IPS-18c (cell line): ENCODE data around the gene TMEM215.

Source experiments
- H3K4me3 ChIP-seq: 2 replicates; pipeline ENCODE4 v1.7.0; 2013; ENCODE audit warnings: low read depth, mild to moderate bottlenecking, low read length, moderate library complexity; ENCODE audit not compliant: insufficient read depth
- H3K9me3 ChIP-seq: one replicate; pipeline ENCODE4 v1.6.1; 2013; ENCODE audit warnings: mild to moderate bottlenecking, low read length, moderate library complexity; ENCODE audit not compliant: control insufficient read depth, insufficient read depth

The TMEM215 gene

DNA sequence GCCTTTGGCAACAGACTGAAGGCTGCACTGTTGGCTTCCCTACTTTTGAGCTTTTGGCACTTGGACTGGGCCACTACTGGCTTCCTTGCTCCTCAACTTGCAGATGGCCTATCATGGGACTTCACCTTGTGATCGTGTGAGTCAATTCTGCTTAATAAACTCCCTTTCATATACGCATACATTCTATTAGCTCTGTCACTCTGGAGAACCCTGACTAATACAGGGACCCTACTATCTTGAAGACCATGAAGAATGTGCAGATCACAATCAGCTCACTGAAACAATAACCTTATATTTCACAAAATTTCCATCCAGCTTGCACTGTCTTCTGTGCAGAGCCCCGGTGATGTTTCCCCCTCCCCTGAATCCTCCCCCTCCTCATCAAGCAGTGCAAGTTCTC lies 39.8 kb downstream of the TMEM215 start:
- Histone ChIP-seq H3K9me3 (no peaks in the 10 kb centered on the region), H3K4me3 (no peak overlapping the region)

DNA sequence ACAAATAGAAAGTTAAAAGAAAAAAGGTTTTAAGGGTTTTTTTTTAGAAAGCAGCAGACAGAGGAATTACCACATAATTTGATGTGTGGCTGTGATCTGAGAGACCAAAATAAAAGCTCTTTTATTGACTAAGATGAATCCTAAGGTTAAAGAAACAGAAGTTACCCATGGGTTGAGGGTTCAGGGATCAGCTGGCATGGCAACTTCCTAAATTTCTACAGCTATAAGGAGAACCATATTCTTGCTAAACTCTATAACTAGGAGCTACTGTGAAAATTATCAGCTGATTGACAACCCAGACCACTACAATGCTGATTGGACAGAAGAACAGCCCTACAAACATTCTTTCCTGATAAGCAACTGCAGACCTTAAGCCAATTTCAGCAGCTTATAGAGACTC lies 40.2 kb downstream of the TMEM215 start:
- no peak overlapping the region for H3K4me3 ChIP-seq
- no peaks in the 10 kb centered on the region for H3K9me3 ChIP-seq

DNA sequence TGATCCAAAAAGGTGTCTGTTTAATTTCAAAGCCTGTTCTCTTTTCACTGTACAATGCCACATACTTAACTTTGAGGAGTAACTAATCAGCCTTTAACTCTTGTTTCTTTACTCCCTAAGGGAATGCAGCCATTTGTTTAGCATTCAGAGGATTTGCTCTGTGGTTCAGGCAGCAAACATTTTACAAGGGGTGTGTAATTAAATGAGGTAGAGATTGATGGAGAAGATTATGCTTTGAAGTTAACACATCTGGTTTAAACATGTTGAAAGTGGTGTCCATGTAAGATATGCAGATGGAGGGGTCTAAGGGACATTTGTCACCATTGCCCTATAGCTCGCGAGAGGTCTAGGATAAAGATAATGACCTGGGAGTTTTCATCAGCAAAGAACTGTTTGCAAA lies 41.9 kb downstream of the TMEM215 start:
- Histone ChIP-seq H3K4me3 (no peak overlapping the region), H3K9me3 (no peaks in the 10 kb centered on the region)

DNA sequence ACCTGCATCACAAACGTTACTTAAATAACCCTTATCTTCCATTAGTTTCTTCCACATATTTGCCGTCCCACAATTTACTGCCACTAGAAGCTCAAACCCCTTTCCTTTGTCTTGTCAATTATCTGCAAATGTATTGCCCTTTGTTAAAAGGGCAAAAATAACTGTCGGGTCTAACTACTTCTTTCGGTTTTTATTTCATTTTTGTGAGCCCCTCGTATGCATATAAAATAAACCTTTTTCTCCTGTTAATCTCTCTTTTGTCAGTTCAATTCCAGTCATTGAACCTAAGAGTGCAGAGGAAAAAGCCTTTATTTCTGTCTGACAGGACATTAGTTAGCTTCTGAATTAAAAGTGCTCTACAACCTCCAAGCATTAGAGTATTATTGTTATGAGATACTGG lies 45.5 kb downstream of the TMEM215 start:
- no peak overlapping the region for H3K4me3 ChIP-seq
- H3K9me3 ChIP-seq = no peaks in the 10 kb centered on the region

DNA sequence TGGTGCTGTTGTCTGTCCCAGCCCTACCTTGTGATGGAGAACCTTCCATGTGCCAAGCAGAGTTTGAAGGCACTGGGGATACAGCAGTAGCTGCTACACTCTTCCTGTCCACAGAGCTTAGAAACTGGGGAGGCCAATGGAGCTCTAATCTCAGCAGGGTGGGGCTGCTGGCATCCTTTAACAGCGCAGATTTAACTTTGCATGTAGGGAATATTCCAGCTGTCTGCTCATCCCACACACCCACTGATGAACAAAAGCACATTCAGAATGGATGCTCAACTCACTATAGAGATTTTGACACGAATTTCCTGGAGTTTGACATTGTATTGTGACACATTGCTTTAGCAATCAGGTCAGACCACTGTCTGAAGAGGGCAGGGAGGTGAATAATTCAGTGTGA lies 49.0 kb downstream of the TMEM215 start:
- no peak overlapping the region for H3K4me3 ChIP-seq
- no peaks in the 10 kb centered on the region for H3K9me3 ChIP-seq
